ENCODE measurements around the gene CDH23.

- TF ChIP-seq CTCF (conservative IDR thresholded peaks at IDR 0.05 in 1 of 2, IDR thresholded peaks at IDR 0.05 in 1 of 2; ENCODE audit: extremely low read depth in 1 of 2, insufficient read depth in 1 of 2, low read depth in 1 of 2, low read length in 2 of 2): no peak
- no peak for TF ChIP-seq EZH2 (IDR thresholded peaks at IDR 0.05; ENCODE audit: borderline replicate concordance, low read length)
Observed at GRCh38 chr10:71549766-71550533, 153.2 kb downstream of the CDH23 start.
